Measurements from ENCODE around the gene HERPUD1. TPM values are rescaled to one million over a fixed set of nuclear protein-coding genes. Genes with fewer than 3 reads are reported as not detected.

Gene HERPUD1
- total and polyA plus RNA-seq, 2 donors from 2014 or later: 209 to 234 TPM

DNA sequence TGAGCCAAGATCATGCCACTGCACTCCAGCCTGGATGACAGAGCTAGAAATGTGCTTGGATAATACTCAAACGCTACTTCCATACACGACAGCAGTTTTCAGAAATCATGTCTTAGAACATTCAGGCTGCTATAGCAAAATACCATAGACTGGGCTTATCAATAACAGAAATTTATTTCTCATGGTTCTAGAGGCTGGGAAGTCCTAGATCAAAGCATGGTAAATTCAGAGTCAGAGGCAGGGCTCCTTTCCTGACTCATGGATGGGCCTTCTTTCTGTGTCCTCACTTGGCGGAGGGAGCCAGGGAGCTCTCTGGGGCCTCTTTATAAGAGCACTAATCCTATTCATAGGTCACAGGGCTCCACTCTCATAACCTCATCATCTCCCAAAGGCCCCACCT is 24.5 kb upstream of the HERPUD1 start:
- DNase-seq (no peak), FAIRE-seq (no peak)
- Histone ChIP-seq H3K4me3 (ENCODE audit: low read length in 3 of 3) (no peak overlapping the region), H3K27ac (ENCODE audit: low read depth in 2 of 2, low read length in 2 of 2) (no peak overlapping the region), H3K9ac (ENCODE audit: low read length in 3 of 3) (no peak overlapping the region), H3K9me3 (ENCODE audit: control insufficient read depth in 2 of 3, insufficient read depth in 1 of 3, low read length in 3 of 3) (no peaks in the 10 kb centered on the region), H3K4me1 (ENCODE audit: control insufficient read depth in 2 of 3, insufficient read depth in 2 of 3, low read depth in 1 of 3, low read length in 3 of 3) (peaks cover 0 to 8% (median 0%) of the 10 kb centered on the region in 3 donors), H3K27me3 (ENCODE audit: control insufficient read depth, insufficient read depth, low read length) (no peaks in the 10 kb centered on the region), H3K36me3 (ENCODE audit: control insufficient read depth in 2 of 3, insufficient read depth in 3 of 3, low read length in 3 of 3) (no peaks in the 10 kb centered on the region)
- intact Hi-C loops (cut with DNase I): no loop called here
- TF ChIP-seq, protein P1, sequence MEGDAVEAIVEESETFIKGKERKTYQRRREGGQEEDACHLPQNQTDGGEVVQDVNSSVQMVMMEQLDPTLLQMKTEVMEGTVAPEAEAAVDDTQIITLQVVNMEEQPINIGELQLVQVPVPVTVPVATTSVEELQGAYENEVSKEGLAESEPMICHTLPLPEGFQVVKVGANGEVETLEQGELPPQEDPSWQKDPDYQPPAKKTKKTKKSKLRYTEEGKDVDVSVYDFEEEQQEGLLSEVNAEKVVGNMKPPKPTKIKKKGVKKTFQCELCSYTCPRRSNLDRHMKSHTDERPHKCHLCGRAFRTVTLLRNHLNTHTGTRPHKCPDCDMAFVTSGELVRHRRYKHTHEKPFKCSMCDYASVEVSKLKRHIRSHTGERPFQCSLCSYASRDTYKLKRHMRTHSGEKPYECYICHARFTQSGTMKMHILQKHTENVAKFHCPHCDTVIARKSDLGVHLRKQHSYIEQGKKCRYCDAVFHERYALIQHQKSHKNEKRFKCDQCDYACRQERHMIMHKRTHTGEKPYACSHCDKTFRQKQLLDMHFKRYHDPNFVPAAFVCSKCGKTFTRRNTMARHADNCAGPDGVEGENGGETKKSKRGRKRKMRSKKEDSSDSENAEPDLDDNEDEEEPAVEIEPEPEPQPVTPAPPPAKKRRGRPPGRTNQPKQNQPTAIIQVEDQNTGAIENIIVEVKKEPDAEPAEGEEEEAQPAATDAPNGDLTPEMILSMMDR (IDR thresholded peaks at IDR 0.05; ENCODE audit: borderline replicate concordance, extremely low read depth, insufficient read depth): no peak

DNA sequence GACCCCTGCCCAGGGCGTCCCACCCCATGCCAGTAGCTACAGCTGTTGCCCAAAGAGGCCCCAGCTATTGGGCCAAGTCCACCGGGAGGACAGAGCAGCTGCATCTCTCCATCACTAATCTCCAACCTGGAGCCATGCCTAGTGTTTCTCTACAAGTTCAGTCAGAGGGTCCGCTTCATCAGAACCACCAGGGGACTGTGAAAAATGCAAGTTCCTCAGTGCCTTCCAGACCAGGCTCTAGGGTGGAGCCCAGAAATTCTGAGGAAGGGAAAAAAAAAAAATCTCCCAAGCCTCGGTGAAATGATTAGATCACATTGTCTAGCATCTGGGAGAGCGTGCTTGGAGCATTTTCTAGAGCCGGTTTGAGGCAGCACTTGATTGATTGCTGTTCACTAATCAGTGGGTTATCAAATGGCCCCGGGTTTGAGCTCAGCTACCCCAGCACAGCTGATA is 22.4 kb upstream of the HERPUD1 start:
- intact Hi-C loops (cut with DNase I): no loop called here
- TF ChIP-seq, protein P1 (IDR thresholded peaks at IDR 0.05; ENCODE audit: borderline replicate concordance, extremely low read depth, insufficient read depth): no peak

DNA sequence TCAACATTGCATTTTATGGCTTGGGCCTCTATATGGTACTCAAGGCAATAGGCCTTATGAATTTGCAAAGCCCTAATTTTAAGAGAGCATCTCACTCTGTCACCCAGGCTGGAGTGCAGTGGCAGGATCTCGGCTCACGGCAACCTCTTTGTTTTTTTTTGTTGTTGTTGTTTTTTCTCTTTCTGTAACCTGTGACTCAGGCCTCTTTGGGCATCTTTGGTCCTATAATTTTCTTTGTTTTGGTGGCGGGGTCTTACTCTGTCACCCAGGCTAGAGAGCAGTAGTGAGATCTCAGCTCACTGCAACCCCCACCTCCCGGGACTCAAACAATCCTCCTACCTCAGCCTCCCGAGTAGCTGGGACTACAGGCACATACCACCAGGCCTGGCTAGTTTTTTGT is 21.8 kb upstream of the HERPUD1 start:
- no peaks in the 10 kb centered on the region for H3K36me3 ChIP-seq (ENCODE audit: control insufficient read depth in 2 of 3, insufficient read depth in 3 of 3, low read length in 3 of 3)

More for the DNA sequence above, 22.4 kb upstream of the HERPUD1 start:
- H3K9ac ChIP-seq (ENCODE audit: low read length in 3 of 3): no peak overlapping the region
- H3K9me3 ChIP-seq (ENCODE audit: control insufficient read depth in 2 of 3, insufficient read depth in 1 of 3, low read length in 3 of 3): no peaks in the 10 kb centered on the region
- H3K27ac ChIP-seq (ENCODE audit: low read depth in 2 of 2, low read length in 2 of 2): peak overlapping the region in 1 of 2 donors; percentile 16
- no peaks in the 10 kb centered on the region for H3K27me3 ChIP-seq (ENCODE audit: control insufficient read depth, insufficient read depth, low read length)
- FAIRE-seq (no peak), DNase-seq (peak in 1 of 5 donors; percentile 39)
- peaks cover 0 to 14% (median 5%) of the 10 kb centered on the region in 3 donors for H3K4me1 ChIP-seq (ENCODE audit: control insufficient read depth in 2 of 3, insufficient read depth in 2 of 3, low read depth in 1 of 3, low read length in 3 of 3)
- no peak overlapping the region for H3K4me3 ChIP-seq (ENCODE audit: low read length in 3 of 3)
- no peaks in the 10 kb centered on the region for H3K36me3 ChIP-seq (ENCODE audit: control insufficient read depth in 2 of 3, insufficient read depth in 3 of 3, low read length in 3 of 3)

More for the DNA sequence above, 21.8 kb upstream of the HERPUD1 start:
- TF ChIP-seq, protein P1 (IDR thresholded peaks at IDR 0.05; ENCODE audit: borderline replicate concordance, extremely low read depth, insufficient read depth): no peak
- FAIRE-seq (no peak), DNase-seq (no peak)
- Histone ChIP-seq H3K27me3 (ENCODE audit: control insufficient read depth, insufficient read depth, low read length) (no peaks in the 10 kb centered on the region), H3K9me3 (ENCODE audit: control insufficient read depth in 2 of 3, insufficient read depth in 1 of 3, low read length in 3 of 3) (no peaks in the 10 kb centered on the region), H3K9ac (ENCODE audit: low read length in 3 of 3) (no peak overlapping the region), H3K27ac (ENCODE audit: low read depth in 2 of 2, low read length in 2 of 2) (peak overlapping the region; percentile 17 to 39), H3K4me3 (ENCODE audit: low read length in 3 of 3) (no peak overlapping the region), H3K4me1 (ENCODE audit: control insufficient read depth in 2 of 3, insufficient read depth in 2 of 3, low read depth in 1 of 3, low read length in 3 of 3) (peaks cover 0 to 19% (median 5%) of the 10 kb centered on the region in 3 donors)
- intact Hi-C loops (cut with DNase I): no loop called here

Measured in kidney (tissue), 14 donors.